ENCODE data around the gene ZNF407. TPM values are rescaled to one million over a fixed set of nuclear protein-coding genes. Genes with fewer than 3 reads are reported as not detected.

ZNF407 gene
- total and polyA plus RNA-seq, 2 of the 13 experiments (the other 11 are each of a cell fraction or from before 2014, with no cell fraction given) = 2.3 to 8.7 TPM

- no peak overlapping the region for H3K4me2 ChIP-seq (ENCODE audit: low read depth, low read length)
- 95% methylated on average over 18 of the region's 18 CpGs for WGBS (ENCODE audit: low lambda C conversion rate)
- FAIRE-seq = no peak
- no peaks in the 10 kb centered on the region for H4K20me1 ChIP-seq (ENCODE audit: insufficient read depth, low read length)
- CTCF ChIA-PET (ENCODE audit: low intra/inter-chr PET ratio, low total read pairs) = no interaction called here
- no peak overlapping the region for H3K27ac ChIP-seq (ENCODE audit: extremely low read length, insufficient read depth, low read length)
- peaks cover 1 to 6% of the 10 kb centered on the region in 2 experiments; a peak in 1 of 5 replicates for H3K36me3 ChIP-seq (replicated peaks in 1 of 2; ENCODE audit: control insufficient read depth in 1 of 2, insufficient read depth in 2 of 2, low read length in 2 of 2)
- no peaks in the 10 kb centered on the region for H3K4me1 ChIP-seq (ENCODE audit: insufficient read depth, low read length)
- H2AFZ ChIP-seq (ENCODE audit: low read length) = no peak overlapping the region
- no peak overlapping the region for H3K4me3 ChIP-seq (replicated peaks in 1 of 3; ENCODE audit: insufficient read depth in 1 of 3, low read depth in 2 of 3, low read length in 3 of 3)
- TF ChIP-seq ZNF616 (CRISPR knock-in tag; IDR thresholded peaks at IDR 0.05; ENCODE audit: low read depth) (no peak), POLR2AphosphoS5 (IDR thresholded peaks at IDR 0.05; ENCODE audit: low read depth, low read length) (no peak)
- intact Hi-C loops (cut with micrococcal nuclease; ENCODE audit: unreplicated experiment) (no loop called here), in situ Hi-C loops (cut with HindIII; ENCODE audit: extremely low pct_ligation_motif_present, low pct_unique_long_range_greater_than_20kb) (no loop called here)
- no peaks in the 10 kb centered on the region for H3K9me3 ChIP-seq (ENCODE audit: low read length)
- DNase-seq (ENCODE audit: low spot score) = no peak
- H3K9ac ChIP-seq (ENCODE audit: insufficient read depth, low read depth, low read length) = no peak overlapping the region
- no peaks in the 10 kb centered on the region for H3K79me2 ChIP-seq (ENCODE audit: insufficient read depth, low read length)
- BruUV-seq (replicated peaks) = no TSS peak
- POLR2A ChIA-PET = no interaction called here
- ATAC-seq = no peak
- no peaks in the 10 kb centered on the region; a peak in 1 of 5 replicates for H3K27me3 ChIP-seq (ENCODE audit: control insufficient read depth in 1 of 2, insufficient read depth in 2 of 2, low read length in 2 of 2)
Measured at GRCh38 chr18:74876630-74877243, 279.1 kb downstream of the ZNF407 start.

GRCh38 chr18:74878267-74878666 is 280.6 kb downstream of the ZNF407 start:
- intact Hi-C loops (cut with micrococcal nuclease; ENCODE audit: unreplicated experiment) = no loop called here
- FAIRE-seq = no peak

More at GRCh38 chr18:74878267-74878666, 280.6 kb downstream of the ZNF407 start:
- H3K9me3 ChIP-seq (ENCODE audit: low read length) = no peaks in the 10 kb centered on the region
- H4K20me1 ChIP-seq (ENCODE audit: insufficient read depth, low read length) = no peaks in the 10 kb centered on the region
- peaks cover 1 to 8% of the 10 kb centered on the region in 2 experiments; a peak in 2 of 5 replicates for H3K36me3 ChIP-seq (replicated peaks in 1 of 2; ENCODE audit: control insufficient read depth in 1 of 2, insufficient read depth in 2 of 2, low read length in 2 of 2)
- in situ Hi-C loops (cut with HindIII; ENCODE audit: extremely low pct_ligation_motif_present, low pct_unique_long_range_greater_than_20kb) = no loop called here
- 96% methylated on average over 6 of the region's 6 CpGs for WGBS (ENCODE audit: low lambda C conversion rate)
- DNase-seq (ENCODE audit: low spot score) = no peak
- H3K9ac ChIP-seq (ENCODE audit: insufficient read depth, low read depth, low read length) = no peak overlapping the region
- no TSS peak for BruUV-seq (replicated peaks)
- ChIA-PET POLR2A (no interaction called here), CTCF (ENCODE audit: low intra/inter-chr PET ratio, low total read pairs) (no interaction called here)
- TF ChIP-seq ZNF430 (CRISPR knock-in tag; IDR thresholded peaks at IDR 0.05) (no peak), FOXK2 (IDR thresholded peaks at IDR 0.05) (no peak), KDM3A (CRISPR knock-in tag; IDR thresholded peaks at IDR 0.05; ENCODE audit: low read depth) (no peak)
- H3K4me3 ChIP-seq (replicated peaks in 1 of 3; ENCODE audit: insufficient read depth in 1 of 3, low read depth in 2 of 3, low read length in 3 of 3) = no peak overlapping the region
- H2AFZ ChIP-seq (ENCODE audit: low read length) = no peak overlapping the region
- H3K79me2 ChIP-seq (ENCODE audit: insufficient read depth, low read length) = no peaks in the 10 kb centered on the region
- ATAC-seq = no peak
- no peak overlapping the region for H3K4me2 ChIP-seq (ENCODE audit: low read depth, low read length)
- no peaks in the 10 kb centered on the region; a peak in 1 of 5 replicates for H3K27me3 ChIP-seq (ENCODE audit: control insufficient read depth in 1 of 2, insufficient read depth in 2 of 2, low read length in 2 of 2)
- no peak overlapping the region for H3K27ac ChIP-seq (ENCODE audit: extremely low read length, insufficient read depth, low read length)
- no peaks in the 10 kb centered on the region for H3K4me1 ChIP-seq (ENCODE audit: insufficient read depth, low read length)
